ENCODE measurements around the gene RAPH1.

GRCh38 chr2:203469546-203469945 lies 65.6 kb downstream of the RAPH1 start:
- TF ChIP-seq EZH2 (IDR thresholded peaks at IDR 0.05; ENCODE audit: low read depth, unreplicated experiment) (no peak), CTCF (conservative IDR thresholded peaks at IDR 0.05; ENCODE audit: low read depth in 2 of 2) (no peak), ZNF462 (CRISPR knock-in tag; IDR thresholded peaks at IDR 0.05) (no peak)

Data from GM23338 (cell line).